Measurements from ENCODE around the gene BCAS3.

GRCh38 chr17:61361084-61361483, 683.4 kb downstream of the BCAS3 start:
- no peak for TF ChIP-seq REST (IDR thresholded peaks at IDR 0.05; ENCODE audit: borderline replicate concordance)
- no peak for TF ChIP-seq CTCF (IDR thresholded peaks at IDR 0.05; ENCODE audit: poor library complexity, severe bottlenecking)
- no peak for TF ChIP-seq POLR2AphosphoS5 (IDR thresholded peaks at IDR 0.05)
